NCI-H82 treated with DMSO at 0.1 percent for 48 hours (cell line): ENCODE data around the gene EIPR1.

Experiments used
- DNase-seq: peaks from one replicate; lab custom pipeline; 2025; ENCODE audit not compliant: unreplicated experiment; lab: John Stamatoyannopoulos, UW

The EIPR1 gene

DNA sequence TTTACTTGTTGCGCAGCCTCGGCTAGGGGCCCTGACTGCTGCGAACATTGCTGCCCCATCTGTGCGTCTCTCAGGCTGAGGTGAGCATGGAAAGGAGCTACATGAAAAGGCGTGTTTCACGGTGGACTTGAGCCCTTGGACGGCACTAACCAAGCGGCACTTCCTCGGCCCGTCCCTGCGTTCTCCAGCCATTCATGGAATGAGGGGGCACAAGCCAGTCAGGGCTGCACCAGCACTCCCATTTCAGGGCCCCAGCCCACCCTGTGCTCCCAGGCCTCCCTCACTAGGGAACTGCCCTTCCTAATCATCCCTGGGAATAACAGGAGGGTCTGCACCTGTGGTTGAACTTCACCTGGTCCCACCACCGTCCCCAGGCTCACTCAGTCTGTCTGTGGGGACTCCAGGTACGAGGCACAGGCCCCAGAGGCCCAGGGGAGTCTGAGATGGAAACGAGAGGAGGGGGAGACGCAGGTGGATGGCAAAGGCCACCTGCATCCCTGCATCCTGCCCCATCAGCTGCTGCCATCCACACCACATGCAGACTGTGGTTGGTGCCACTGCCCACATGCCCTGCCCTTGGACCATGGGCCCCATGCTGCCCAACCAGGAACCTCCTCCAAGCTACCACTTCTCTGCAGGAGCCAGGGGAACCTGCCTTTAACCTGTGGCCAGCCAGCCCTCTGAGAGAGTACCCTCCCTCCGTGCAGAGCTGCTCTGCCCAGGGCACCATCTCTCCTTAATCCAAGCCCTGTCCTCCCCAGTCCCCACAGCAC is 99.7 kb downstream of the EIPR1 start:
- no peak for DNase-seq

DNA sequence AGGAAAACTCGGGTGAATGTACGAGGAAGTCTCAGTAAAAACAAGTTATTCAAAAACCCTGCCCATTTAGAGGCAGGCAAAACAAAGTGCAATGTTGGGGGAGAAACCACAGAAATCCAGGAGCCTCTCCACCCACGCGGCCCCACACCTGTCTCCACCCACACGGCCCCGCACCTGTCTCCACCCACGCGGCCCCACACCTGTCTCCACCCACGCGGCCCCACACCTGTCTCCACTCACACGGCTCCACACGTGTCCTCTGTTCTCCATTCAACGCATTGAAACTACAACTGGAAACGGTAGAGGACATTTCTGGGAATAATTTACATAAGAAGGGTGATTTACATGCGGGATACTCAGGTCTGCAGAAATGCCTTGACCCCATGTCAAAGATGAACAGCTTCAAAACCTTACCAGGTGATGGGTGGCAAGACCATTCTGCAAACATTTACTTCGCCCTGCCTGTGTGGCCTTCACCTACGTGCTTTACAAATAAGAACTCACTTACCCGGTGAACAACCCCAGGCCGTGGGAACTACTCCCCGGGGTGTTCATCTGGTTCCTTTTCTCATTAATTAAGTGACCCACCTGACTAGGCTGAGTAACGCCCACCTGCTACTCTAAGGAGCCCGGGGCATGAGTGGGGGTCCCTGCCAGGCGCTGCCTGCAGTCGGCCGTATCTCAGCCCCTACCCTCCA is 100.4 kb downstream of the EIPR1 start:
- no peak for DNase-seq

DNA sequence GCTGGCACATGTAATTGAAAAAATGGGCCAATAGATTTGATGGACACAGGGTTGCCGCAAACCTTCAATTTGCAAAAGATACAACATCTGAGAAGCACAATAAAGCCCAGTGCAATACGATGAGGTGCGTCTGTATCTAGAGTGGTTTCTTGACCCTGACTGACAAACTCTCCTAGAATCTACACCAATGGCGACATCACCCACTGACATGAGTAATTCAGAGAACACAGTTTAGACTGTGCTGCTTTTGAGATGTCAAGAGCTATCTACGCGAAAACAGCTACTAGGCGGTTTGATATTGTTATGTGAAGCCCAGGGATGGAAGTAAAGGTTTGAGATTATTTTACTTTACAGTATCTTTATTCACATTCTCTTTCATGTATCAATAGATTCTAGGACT is 104.9 kb downstream of the EIPR1 start:
- no peak for DNase-seq

DNA sequence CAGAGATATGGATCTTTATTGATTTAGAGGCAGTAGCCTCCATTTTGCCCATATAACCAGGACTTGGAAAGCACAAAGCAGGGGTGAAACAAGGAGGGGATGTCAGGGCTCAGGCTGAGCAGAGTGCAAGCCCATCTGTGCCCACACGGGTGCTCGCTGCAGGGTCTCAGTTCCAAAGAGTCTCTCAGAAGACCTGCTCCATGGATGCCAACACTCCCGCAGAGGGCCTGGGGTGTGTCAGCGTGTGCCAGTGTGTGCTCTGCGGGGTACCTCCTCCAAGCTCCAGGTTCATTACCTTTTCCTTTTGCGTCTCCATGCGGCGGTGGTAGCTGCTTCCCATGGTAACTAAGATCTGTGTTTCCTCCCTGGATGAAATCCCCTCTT is 107.5 kb downstream of the EIPR1 start:
- no peak for DNase-seq

GRCh38 chr2:3269425-3270094 is 108.1 kb downstream of the EIPR1 start:
- no peak for DNase-seq

DNA sequence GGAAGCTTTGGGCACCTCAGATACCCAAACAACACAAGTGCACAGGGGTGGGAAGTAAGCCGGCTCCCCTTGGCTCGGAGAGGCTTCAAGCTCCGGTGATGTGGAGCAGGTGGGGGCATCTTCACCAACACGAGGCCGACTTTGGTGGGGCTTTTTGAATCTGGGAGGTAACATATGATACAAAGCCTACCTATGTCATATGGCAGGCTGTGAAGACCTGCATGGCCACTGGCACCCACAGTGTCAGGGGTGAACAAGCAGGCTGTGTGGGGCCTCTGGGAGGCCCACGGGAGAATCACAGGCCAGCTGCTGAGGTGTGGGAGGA is 109.0 kb downstream of the EIPR1 start:
- DNase-seq: no peak

GRCh38 chr2:3267869-3268704 is 109.5 kb downstream of the EIPR1 start:
- DNase-seq: no peak

DNA sequence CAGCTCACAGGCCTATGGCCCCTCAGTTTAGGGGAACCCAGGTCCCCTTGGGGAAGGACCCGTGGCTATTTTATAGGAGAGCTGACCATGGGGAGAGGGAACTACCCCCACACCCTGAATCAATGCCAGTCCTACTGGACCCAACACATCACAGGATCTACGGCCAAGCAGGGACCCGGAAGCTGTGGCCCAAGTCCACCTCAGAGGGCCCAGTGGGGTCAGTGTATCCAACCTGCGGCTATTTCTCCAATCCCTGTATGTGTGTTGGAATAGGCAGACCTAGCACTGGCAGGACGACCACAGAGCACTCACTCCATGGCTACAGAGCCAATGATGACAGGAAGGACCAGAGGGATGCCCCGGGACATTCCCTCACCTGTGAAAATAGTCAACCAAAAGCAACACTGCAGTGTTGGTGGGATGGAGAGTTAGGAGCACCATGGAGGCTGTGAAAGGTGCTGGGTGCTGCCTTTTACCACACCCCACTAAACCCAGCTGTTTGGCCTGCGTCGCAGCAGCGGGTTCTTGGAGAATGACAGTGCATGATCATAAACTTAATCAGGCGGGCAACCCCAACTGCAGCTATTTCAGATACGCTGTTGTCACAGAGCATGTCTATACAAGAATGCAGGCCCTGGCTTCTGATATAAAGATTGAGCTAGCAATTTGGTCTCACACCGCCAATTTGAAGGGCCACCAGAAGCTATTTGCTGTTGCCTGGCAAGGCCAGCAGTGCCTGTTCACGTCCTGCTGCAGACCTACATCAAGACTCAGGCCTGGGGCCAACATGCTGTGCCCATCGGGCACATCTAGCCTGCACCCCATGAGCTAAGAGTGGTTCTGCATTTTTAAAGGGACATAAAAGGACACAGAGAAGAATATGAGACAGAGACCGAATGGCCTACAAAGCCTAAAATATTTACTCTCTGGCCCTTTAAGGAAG is 110.4 kb downstream of the EIPR1 start:
- DNase-seq: no peak

DNA sequence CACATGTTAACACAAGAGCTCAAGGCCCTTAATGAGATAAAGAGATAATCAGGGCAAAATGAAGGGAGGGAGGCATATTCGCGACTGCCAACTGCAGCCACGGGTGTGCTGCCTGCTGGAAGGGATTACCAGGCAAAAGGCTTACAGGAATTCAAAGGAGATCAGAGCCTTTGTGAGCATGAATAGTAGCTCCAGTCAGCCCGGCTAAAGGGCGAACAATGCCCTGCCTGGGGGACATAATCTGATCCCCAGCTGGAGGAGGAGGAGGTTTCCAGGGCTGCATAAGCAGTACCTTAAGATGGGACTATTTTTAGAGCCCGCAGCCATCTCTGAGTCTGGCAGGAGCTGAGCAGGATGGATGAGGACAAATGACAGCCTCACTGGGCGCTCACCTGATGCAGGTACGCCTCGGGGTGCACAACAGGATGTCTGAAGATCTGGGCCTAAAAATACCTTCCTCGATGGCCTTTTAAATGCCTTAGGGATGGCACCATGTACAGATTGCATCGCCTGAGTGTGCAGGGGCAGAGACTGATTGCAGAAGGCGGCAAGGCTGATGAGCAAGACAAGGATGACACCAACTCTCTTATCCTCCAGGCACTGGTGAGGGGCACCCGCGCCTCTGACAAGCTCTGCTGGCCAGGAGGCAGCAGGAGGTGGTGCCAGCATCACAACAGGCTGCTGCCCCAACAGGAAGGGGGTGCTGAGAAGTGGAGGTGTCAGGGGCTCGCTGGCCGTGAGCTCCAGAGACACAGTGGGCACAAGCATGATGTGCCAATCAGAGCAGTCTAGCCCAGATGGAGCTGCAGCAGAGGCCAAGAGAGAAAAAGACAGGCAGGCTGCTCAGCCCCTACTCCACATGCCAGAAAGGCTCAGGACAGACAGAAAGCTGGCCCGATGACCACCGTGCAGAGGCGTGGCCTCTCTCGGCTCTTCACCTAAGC is 111.4 kb downstream of the EIPR1 start:
- DNase-seq: peak; percentile 99

GRCh38 chr2:3265471-3265870 is 112.1 kb downstream of the EIPR1 start:
- DNase-seq: peak; percentile 81

DNA sequence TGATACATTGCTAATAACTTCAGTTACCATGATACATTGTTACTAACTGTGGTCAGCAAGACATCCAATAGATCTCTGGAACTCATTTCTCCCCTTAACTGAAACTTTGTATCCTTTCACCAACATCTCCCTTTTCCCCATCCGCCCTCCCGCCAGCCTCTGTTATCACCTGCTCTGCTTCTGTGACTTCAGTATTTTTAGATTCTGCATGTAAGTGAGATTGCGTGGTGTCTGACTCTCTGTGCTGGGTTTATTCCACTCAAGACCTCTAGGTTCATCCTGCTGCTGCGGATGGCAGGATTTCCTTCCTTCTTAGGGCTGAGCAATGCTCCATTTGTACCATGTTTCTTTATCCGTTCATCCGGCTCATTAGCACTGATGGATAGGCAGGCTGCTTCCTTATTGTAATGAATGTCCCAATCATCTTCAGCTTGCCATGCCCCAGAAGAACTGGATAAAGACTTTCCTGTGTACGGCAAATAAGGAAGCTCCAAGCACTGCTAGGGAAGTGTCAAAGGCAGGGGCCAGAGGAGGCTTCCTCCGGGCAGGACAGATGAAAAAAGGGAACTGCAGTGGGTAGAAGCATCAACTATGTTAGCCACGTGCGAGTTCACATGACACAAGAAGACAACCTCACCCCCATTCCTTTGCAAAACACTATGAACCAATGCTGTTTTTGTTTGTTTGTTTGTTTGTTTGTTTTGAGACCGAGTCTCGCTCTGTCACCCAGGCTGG is 113.4 kb downstream of the EIPR1 start:
- no peak for DNase-seq

DNA sequence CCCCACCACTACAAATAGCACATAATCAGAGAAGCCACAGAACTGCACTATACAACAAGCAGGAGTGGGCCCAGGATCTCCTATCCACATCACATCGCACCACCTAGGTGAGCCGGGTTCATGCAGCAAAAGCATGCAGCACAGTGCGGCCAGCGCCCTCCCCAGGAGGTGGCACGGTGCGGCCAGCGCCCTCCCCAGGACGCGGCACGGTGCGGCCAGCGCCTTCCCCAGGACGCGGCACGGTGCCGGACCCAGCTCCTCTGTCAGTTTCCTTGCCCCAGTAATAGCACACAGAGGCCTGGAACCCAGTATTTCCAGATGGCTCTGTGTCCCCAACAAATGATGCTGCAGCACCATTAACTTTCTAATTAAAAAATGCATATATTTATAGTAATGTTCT is 114.1 kb downstream of the EIPR1 start:
- DNase-seq: no peak

DNA sequence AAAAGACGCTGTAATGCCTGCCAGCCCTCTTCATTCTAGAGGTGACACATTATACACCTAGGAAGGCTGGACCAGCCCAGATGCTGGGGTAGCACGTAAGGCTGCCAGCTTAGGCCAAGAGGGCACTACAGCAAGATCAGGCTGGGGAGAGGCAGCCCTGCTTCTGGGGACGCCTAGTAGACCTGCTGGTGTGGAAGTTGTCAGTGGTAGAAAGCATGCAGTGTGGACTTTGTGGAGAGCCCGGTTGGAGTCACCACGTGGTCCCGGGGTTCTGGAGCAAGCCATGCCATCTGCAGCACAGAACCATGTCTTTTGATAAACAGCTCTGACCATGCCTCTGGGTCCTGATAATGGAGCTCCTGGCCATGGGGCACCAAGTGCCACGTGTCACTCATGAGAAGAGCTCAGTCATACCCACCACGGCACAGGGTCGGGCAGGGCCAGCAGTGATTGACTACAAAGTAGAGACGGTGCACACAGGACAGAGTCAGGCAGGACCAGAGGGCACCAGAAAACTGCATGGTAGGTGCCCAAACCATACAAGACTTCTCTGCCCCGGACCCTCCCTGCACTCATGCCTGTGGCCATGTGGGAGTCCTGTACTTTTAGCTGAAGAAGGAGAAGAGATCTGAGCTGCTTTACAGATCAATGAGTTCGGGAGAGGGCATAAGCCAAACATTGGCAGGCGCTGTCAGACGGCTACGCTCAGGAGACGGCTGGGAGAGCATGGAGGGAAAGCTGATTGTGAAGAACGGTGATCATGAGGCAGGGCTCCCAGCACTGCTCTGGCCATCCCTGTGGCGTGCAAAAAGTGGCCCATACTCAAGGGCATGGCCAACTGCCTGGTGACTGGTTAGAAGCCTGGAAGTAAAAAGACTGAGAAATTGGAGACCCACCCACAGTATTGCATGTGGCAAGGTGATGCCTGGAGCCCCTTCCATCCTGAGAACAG is 114.9 kb downstream of the EIPR1 start:
- no peak for DNase-seq

DNA sequence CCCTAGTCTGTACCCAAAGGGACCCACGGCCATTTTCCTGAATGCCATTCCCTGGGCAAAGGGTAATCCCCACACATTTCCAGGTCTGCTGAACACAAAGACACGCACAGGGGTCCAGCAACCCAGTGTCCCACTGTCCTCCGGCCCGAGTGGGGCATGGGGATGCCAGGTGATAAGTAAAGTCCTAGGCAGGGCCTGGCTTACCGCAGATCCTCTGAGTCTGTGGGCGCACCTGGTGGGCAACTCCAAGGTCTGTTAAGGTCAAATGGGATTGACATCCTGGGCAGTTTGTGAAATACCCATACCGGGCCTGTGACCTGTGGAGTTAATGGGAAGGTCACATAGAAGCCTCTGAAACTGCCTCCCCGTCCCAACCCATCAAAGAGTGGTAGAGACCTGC is 116.1 kb downstream of the EIPR1 start:
- no peak for DNase-seq

DNA sequence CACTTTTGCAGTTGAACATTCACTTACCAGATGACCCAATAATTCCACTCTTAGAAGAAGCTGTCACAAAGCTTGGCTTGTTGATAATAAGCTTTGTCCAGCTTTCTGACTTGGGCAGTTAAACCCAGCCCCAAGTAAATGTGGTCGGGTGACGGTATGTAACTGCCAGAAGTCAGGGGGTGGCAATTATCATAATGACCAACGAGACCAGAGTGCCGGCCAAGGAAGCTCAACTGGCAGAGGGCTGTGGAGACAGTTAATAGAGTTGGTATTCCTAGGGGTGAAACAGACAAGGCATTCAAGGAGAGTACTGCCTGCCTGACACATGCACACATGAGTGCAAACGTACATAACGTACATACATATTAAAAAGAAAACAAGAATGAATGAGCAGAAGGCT is 116.7 kb downstream of the EIPR1 start:
- DNase-seq: no peak

GRCh38 chr2:3257826-3258225 is 119.8 kb downstream of the EIPR1 start:
- DNase-seq: no peak

DNA sequence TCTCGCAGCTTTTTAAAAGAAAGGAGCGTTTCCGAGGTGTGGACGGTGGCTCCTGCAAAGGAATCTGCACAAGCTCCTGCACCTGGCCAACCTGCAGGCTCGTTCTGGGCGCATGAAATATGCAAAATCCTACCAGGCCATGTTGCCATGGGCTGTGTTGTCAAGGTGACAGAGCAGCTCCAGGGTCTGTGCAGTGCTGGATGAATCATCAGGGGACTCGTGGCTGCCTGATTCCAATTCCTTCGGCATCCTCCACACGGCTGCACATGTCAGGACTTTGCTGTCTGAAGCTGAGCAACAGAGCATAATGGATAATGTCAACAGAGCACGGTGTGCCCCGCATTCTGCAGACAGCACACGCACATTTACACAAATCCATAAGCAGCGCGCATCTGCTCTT is 120.5 kb downstream of the EIPR1 start:
- DNase-seq: no peak
